PC-9 (cell line): ENCODE data around the gene LBH. TPM values are rescaled to one million over a fixed set of nuclear protein-coding genes. Genes with fewer than 3 reads are reported as not detected.

Source experiments
- BruUV-seq: library from RNA; stranded (reverse); fragments of 400-500 nt; replicated peaks from 2 replicates; lab custom pipeline; 2021; lab: Mats Ljungman, UMichigan
- CTCF ChIA-PET: fragments of 300-600 bp; sonication (Branson Sonifier 250); formaldehyde crosslinking; loops from one replicate; lab custom pipeline; 2022; ENCODE audit warnings: antibody characterized with exemption; lab: Charles Lee
- POLR2A ChIA-PET: fragments of 300-600 bp; sonication (Branson Sonifier 250); formaldehyde crosslinking; loops from one replicate; lab custom pipeline; 2022; ENCODE audit warnings: antibody characterized with exemption; ENCODE audit not compliant: unreplicated experiment; lab: Charles Lee
- DNase-seq, 2 experiments: peaks; one replicate each; pipeline versions ENCODE4 v3.0.0 to v3.0.0-alpha.2; 2015 to 2022; ENCODE audit warnings: mixed read lengths in 1 of 2
- H2AFZ ChIP-seq: fragments of 200-600 bp; sonication (generic); 2 replicates; pipeline ENCODE4 v1.8.1; 2017; ENCODE audit warnings: antibody characterized with exemption
- H3F3A ChIP-seq: fragments of 200-600 bp; sonication (generic); 2 replicates; pipeline ENCODE4 v1.8.1; 2017; ENCODE audit warnings: antibody characterized with exemption, mild to moderate bottlenecking, low read depth; ENCODE audit not compliant: insufficient read depth
- H3K27ac ChIP-seq: fragments of 200-600 bp; sonication (generic); 2 replicates; pipeline ENCODE4 v1.6.1; 2016; ENCODE audit warnings: mixed run types
- H3K27me3 ChIP-seq: fragments of 200-600 bp; sonication (generic); 2 replicates; pipeline ENCODE4 v1.6.1; 2016; ENCODE audit warnings: low read depth, mixed run types; ENCODE audit not compliant: insufficient read depth
- H3K36me3 ChIP-seq: fragments of 200-600 bp; sonication (generic); 2 replicates; pipeline ENCODE4 v1.6.1; 2016; ENCODE audit warnings: low read depth, mixed run types
- H3K4me1 ChIP-seq: fragments of 200-600 bp; sonication (generic); replicated peaks from 2 replicates; pipeline ENCODE4 v1.6.1; 2016; ENCODE audit warnings: mixed run types; ENCODE audit not compliant: insufficient read depth
- H3K4me2 ChIP-seq: fragments of 200-600 bp; sonication (generic); 2 replicates; pipeline ENCODE4 v1.6.1; 2017; ENCODE audit warnings: mixed run types
- H3K4me3 ChIP-seq: fragments of 200-600 bp; sonication (generic); 2 replicates; pipeline ENCODE4 v1.6.1; 2016; ENCODE audit warnings: mixed run types
- H3K79me2 ChIP-seq: fragments of 200-600 bp; sonication (generic); 2 replicates; pipeline ENCODE4 v1.6.1; 2017; ENCODE audit warnings: low read depth, mixed run types
- H3K9me2 ChIP-seq: fragments of 200-600 bp; sonication (generic); 2 replicates; pipeline ENCODE4 v1.8.1; 2017; ENCODE audit warnings: mild to moderate bottlenecking; ENCODE audit not compliant: insufficient read depth
- H3K9me3 ChIP-seq: fragments of 200-600 bp; sonication (generic); 2 replicates; pipeline ENCODE4 v1.8.1; 2016; ENCODE audit warnings: low read depth; ENCODE audit not compliant: insufficient read depth
- H4K20me1 ChIP-seq: fragments of 200-600 bp; sonication (generic); 2 replicates; pipeline ENCODE4 v1.8.1; 2017; ENCODE audit not compliant: insufficient read depth
- CTCF ChIP-seq: fragments of 200-600 bp; sonication (generic); conservative IDR thresholded peaks from 2 replicates; pipeline ENCODE4 v1.6.1; 2017; ENCODE audit warnings: mixed run types, antibody characterized with exemption, mild to moderate bottlenecking, moderate library complexity
- EZH2 ChIP-seq: fragments of 200-600 bp; sonication (generic); IDR thresholded peaks from 2 replicates; pipeline ENCODE4 v1.8.0; 2017; ENCODE audit warnings: antibody characterized with exemption, low read depth
- intact Hi-C: fragments of 100-400 bp; cut with micrococcal nuclease; formaldehyde crosslinking; loops from one replicate; pipeline ENCODE4 v1.10.0; 2022; ENCODE audit not compliant: unreplicated experiment
- total RNA-seq: library from RNA; stranded (reverse); gene quantifications from 2 replicates; pipeline ENCODE4 v1.2.3, GENCODE V29; 2021

The LBH gene
- total RNA-seq, 1 experiment from 2014 or later = 30.6 TPM

DNA sequence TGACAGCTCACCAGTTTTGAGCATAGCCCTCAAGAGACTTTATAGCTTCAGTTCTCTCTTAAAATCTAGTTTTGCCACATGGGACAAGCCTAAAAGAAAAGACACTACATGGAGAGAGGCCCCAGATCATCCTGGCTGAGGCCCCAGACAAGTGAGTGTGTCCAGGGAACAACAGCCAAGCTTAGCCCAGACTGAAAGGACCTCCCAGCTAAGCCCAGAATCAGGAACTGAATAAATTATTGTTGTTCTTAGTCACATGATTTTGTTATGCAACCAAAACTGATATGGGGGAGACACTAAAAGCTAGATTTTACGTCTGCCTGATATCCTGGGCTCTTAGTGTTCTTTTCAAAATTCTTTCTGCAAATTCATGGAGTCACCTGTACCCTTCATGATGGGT, 29.3 kb upstream of the LBH start:
- H3K36me3 ChIP-seq = no peaks in the 10 kb centered on the region
- intact Hi-C loops = no loop called here

DNA sequence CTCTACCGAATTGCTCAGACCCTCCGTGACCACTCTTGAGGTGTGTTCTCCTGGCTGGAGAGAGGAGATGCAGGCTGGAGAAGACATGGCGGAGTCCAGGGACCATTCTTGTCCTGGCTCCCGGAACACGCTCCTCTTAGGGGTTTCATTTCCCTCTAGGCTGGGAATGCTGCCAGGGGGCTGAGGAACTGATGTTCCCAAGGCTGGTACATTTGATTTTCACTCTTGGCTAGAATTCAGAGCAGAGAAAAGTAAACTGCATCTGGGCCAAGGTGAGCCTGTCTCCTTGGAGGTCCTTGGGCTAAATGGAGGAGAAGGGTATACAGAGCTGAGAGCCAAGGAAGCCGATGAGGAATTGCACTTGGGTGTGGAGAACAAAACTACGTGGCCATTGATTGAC, 28.2 kb upstream of the LBH start:
- intact Hi-C loops = no loop called here
- Histone ChIP-seq H3K4me1 (no peaks in the 10 kb centered on the region), H3F3A (no peaks in the 10 kb centered on the region), H3K36me3 (no peaks in the 10 kb centered on the region), H3K27ac (no peak overlapping the region), H3K9me3 (no peaks in the 10 kb centered on the region), H3K27me3 (no peaks in the 10 kb centered on the region), H4K20me1 (no peaks in the 10 kb centered on the region), H3K9me2 (no peaks in the 10 kb centered on the region), H3K4me2 (no peak overlapping the region), H2AFZ (no peak overlapping the region), H3K79me2 (no peaks in the 10 kb centered on the region), H3K4me3 (no peak overlapping the region)
- no peak for DNase-seq
- BruUV-seq = no TSS peak
- CTCF ChIA-PET = no interaction called here
- TF ChIP-seq EZH2 = no peak
- TF ChIP-seq CTCF = no peak
- POLR2A ChIA-PET = no interaction called here

More for the DNA sequence above, 29.3 kb upstream of the LBH start:
- Histone ChIP-seq H3K4me3 (no peak overlapping the region), H3K79me2 (no peaks in the 10 kb centered on the region), H2AFZ (no peak overlapping the region), H4K20me1 (no peaks in the 10 kb centered on the region), H3K9me2 (no peaks in the 10 kb centered on the region), H3K4me1 (no peaks in the 10 kb centered on the region), H3K27ac (no peak overlapping the region), H3K9me3 (no peaks in the 10 kb centered on the region), H3K4me2 (no peak overlapping the region), H3F3A (no peaks in the 10 kb centered on the region), H3K27me3 (no peaks in the 10 kb centered on the region)
- CTCF ChIA-PET = interaction anchor here (0.6 kb wide), 1 partner anchor 37 kb away, joined by 9 read pairs; no protein-coding TSS in a partner anchor
- BruUV-seq = no TSS peak
- DNase-seq = no peak
- POLR2A ChIA-PET = interaction anchor here (0.6 to 0.7 kb wide), 2 partner anchors 39 to 923 kb away, joined by 4 to 5 read pairs; no protein-coding TSS in a partner anchor
- TF ChIP-seq EZH2 = no peak
- no peak for TF ChIP-seq CTCF

DNA sequence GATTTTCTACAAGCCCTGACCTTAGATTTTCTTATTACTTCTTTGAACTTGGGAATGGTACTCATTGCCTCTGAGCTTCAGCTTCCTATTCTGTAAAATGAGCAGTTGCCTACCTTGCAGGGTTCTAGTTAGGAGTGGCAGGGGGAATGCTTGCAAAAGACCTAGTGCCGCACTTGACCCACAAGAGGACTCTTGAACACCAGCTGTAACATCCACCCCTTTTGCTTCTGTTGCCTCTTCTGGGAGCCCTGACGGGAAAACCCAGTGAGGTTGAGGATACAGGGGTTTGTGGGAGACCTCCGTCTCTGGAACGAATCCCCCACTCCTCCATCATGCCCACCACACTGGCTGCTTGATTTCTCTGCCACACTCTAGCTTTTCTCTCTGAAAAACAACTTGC, 27.1 kb upstream of the LBH start:
- intact Hi-C loops = no loop called here
- POLR2A ChIA-PET = no interaction called here
- BruUV-seq = no TSS peak

More for the DNA sequence above, 27.1 kb upstream of the LBH start:
- Histone ChIP-seq H3K4me1 (no peaks in the 10 kb centered on the region), H3K9me3 (no peaks in the 10 kb centered on the region), H2AFZ (no peak overlapping the region), H3K4me3 (no peak overlapping the region), H4K20me1 (no peaks in the 10 kb centered on the region), H3K79me2 (no peaks in the 10 kb centered on the region), H3K27ac (no peak overlapping the region), H3K36me3 (no peaks in the 10 kb centered on the region), H3F3A (no peaks in the 10 kb centered on the region), H3K27me3 (no peaks in the 10 kb centered on the region), H3K4me2 (no peak overlapping the region), H3K9me2 (no peaks in the 10 kb centered on the region)
- CTCF ChIA-PET = interaction anchor here (0.7 kb wide), 1 partner anchor 170 kb away, joined by 7 read pairs; no protein-coding TSS in a partner anchor
- no peak for DNase-seq
- no peak for TF ChIP-seq EZH2
- TF ChIP-seq CTCF = no peak
